OCI-LY3 (cell line): Measurements from ENCODE around the gene APBB3.

Experiments
- H2AFZ ChIP-seq: fragments of 200-600, 300-600 bp; shearing (Covaris generic); 2 replicates; pipeline ENCODE4 v1.6.0; 2014; ENCODE audit warnings: antibody characterized with exemption, low read depth, low read length
- H3K27ac ChIP-seq: fragments of 200-600, 300-600 bp; sonication (generic); 2 replicates; pipeline ENCODE4 v1.5.1; 2014; ENCODE audit warnings: mild to moderate bottlenecking, low read length, moderate library complexity, mixed read lengths
- H3K27me3 ChIP-seq: fragments of 200-600, 300-600 bp; sonication (generic); 2 replicates; pipeline ENCODE4 v1.6.1; 2014; ENCODE audit warnings: low read depth, low read length, mixed read lengths
- H3K36me3 ChIP-seq: fragments of 200-600, 300-600 bp; sonication (generic); replicated peaks from 2 replicates; pipeline ENCODE3; 2014; ENCODE audit warnings: low read depth, low read length, mixed read lengths
- H3K4me1 ChIP-seq: fragments of 300-600, 200-600 bp; sonication (generic); 2 replicates; pipeline ENCODE4 v1.6.1; 2014; ENCODE audit warnings: low read length, mixed read lengths
- H3K4me2 ChIP-seq: fragments of 200-600, 300-600 bp; sonication (generic); 2 replicates; pipeline ENCODE4 v1.6.1; 2014; ENCODE audit warnings: low read length, mixed read lengths
- H3K4me3 ChIP-seq: fragments of 300-600, 200-600 bp; sonication (generic); 2 replicates; pipeline ENCODE4 v1.5.1; 2014; ENCODE audit warnings: antibody characterized with exemption, mild to moderate bottlenecking, low read length, moderate library complexity
- H3K79me2 ChIP-seq: fragments of 300-600, 200-600 bp; shearing (Covaris generic); 2 replicates; pipeline ENCODE4 v1.6.1; 2014; ENCODE audit warnings: mild to moderate bottlenecking, low read length, mixed read lengths
- H3K9ac ChIP-seq: fragments of 300-600, 200-600 bp; shearing (Covaris generic); 2 replicates; pipeline ENCODE4 v1.6.0; 2014; ENCODE audit warnings: mild to moderate bottlenecking, low read length, moderate library complexity
- H3K9me3 ChIP-seq: fragments of 200-600, 300-600 bp; shearing (Covaris generic); 2 replicates; pipeline ENCODE4 v1.6.1; 2014; ENCODE audit warnings: low read length, mixed read lengths; ENCODE audit not compliant: insufficient read depth
- H4K20me1 ChIP-seq: fragments of 200-600, 300-600 bp; sonication (generic); 2 replicates; pipeline ENCODE4 v1.6.1; 2016; ENCODE audit warnings: low read length, mixed read lengths; ENCODE audit not compliant: insufficient read depth
- CTCF ChIP-seq: fragments of 200-600, 300-600 bp; sonication (generic); IDR thresholded peaks from 2 replicates; pipeline ENCODE4 v1.5.1; 2014; ENCODE audit warnings: antibody characterized with exemption, low read length, low read depth
- EZH2phosphoT487 ChIP-seq: fragments of 200-600 bp; shearing (Covaris generic); IDR thresholded peaks from 2 replicates; pipeline ENCODE4 v1.6.1; 2018; ENCODE audit warnings: antibody characterized with exemption, mixed run types, low read depth

Gene APBB3

DNA sequence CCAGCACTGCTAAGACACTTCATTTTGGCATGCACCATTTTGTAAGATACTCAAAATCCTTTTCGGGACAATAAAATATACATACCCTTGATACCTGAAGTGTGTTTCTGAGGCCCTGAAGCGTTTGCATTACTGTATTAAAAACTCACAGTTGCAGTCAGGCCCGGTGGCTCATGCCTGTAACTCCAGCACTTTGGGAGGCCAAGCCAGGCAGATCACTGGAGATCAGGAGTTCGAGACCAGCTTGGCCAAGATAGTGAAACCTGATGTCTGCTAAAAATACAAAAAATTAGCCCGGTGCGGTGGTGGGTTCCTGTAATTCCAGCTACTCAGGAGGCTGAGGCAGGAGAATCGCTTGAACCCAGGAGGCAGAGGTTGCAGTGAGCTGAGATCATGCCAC is 19.4 kb downstream of the APBB3 start:
- TF ChIP-seq CTCF (no peak), EZH2phosphoT487 (no peak)
- H3K36me3 ChIP-seq: peaks cover 35% of the 10 kb centered on the region
- H2AFZ ChIP-seq: no peak overlapping the region
- peaks cover 3% of the 10 kb centered on the region; the same call in 1 of the 2 replicates for H4K20me1 ChIP-seq
- H3K27ac ChIP-seq: no peak overlapping the region
- H3K4me1 ChIP-seq: peaks cover 14% of the 10 kb centered on the region
- H3K9ac ChIP-seq: no peak overlapping the region
- H3K4me3 ChIP-seq: no peak overlapping the region
- no peak overlapping the region for H3K4me2 ChIP-seq
- H3K9me3 ChIP-seq: no peaks in the 10 kb centered on the region
- no peaks in the 10 kb centered on the region for H3K27me3 ChIP-seq
- H3K79me2 ChIP-seq: no peaks in the 10 kb centered on the region

- Histone ChIP-seq H3K36me3 (peaks cover 41% of the 10 kb centered on the region), H3K4me1 (peaks cover 14% of the 10 kb centered on the region), H3K27ac (no peak overlapping the region), H2AFZ (no peak overlapping the region), H3K79me2 (no peaks in the 10 kb centered on the region), H3K4me3 (no peak overlapping the region), H3K9me3 (no peaks in the 10 kb centered on the region), H3K4me2 (no peak overlapping the region), H3K9ac (no peak overlapping the region), H3K27me3 (no peaks in the 10 kb centered on the region), H4K20me1 (peaks cover 3% of the 10 kb centered on the region; the same call in 1 of the 2 replicates)
- TF ChIP-seq CTCF (no peak), EZH2phosphoT487 (no peak)
Observed at GRCh38 chr5:140542972-140543371, 21.4 kb downstream of the APBB3 start.

- Histone ChIP-seq H3K9ac (no peak overlapping the region), H4K20me1 (peaks cover 3% of the 10 kb centered on the region; the same call in 1 of the 2 replicates), H2AFZ (no peak overlapping the region), H3K36me3 (peaks cover 52% of the 10 kb centered on the region), H3K9me3 (no peaks in the 10 kb centered on the region), H3K27me3 (no peaks in the 10 kb centered on the region), H3K79me2 (peaks cover 11% of the 10 kb centered on the region), H3K27ac (no peak overlapping the region), H3K4me2 (no peak overlapping the region), H3K4me1 (peaks cover 18% of the 10 kb centered on the region), H3K4me3 (no peak overlapping the region)
- TF ChIP-seq CTCF: no peak
Observed at GRCh38 chr5:140540227-140540626, 24.2 kb downstream of the APBB3 start.

- H3K4me1 ChIP-seq: peaks cover 10% of the 10 kb centered on the region
- H4K20me1 ChIP-seq: no peaks in the 10 kb centered on the region
- H3K27me3 ChIP-seq: no peaks in the 10 kb centered on the region
- no peak for TF ChIP-seq CTCF
- no peak for TF ChIP-seq EZH2phosphoT487
- H3K9me3 ChIP-seq: no peaks in the 10 kb centered on the region
- no peak overlapping the region; the same call in 1 of the 2 replicates for H3K27ac ChIP-seq
- peak overlapping the region; percentile 12; the same call in 1 of the 2 replicates for H3K4me2 ChIP-seq
- H3K36me3 ChIP-seq: peaks cover 22% of the 10 kb centered on the region
- H3K4me3 ChIP-seq: no peak overlapping the region
- H2AFZ ChIP-seq: no peak overlapping the region
- no peaks in the 10 kb centered on the region for H3K79me2 ChIP-seq
- H3K9ac ChIP-seq: no peak overlapping the region
Observed at GRCh38 chr5:140524003-140524402, 40.4 kb downstream of the APBB3 start.
